BLaER1 (cell line): ENCODE results near the gene MRPS10.

ENCODE experiments used
- H3K27ac ChIP-seq: shearing (Covaris generic); formaldehyde crosslinking; 2 replicates; pipeline ENCODE4 v1.8.1; 2022
- H3K27me3 ChIP-seq: shearing (Covaris generic); formaldehyde crosslinking; 2 replicates; pipeline ENCODE4 v1.8.1; 2022
- H3K36me3 ChIP-seq: shearing (Covaris generic); formaldehyde crosslinking; 2 replicates; pipeline ENCODE4 v1.8.1; 2022
- H3K4me1 ChIP-seq: shearing (Covaris generic); formaldehyde crosslinking; 2 replicates; pipeline ENCODE4 v1.8.1; 2022
- H3K4me2 ChIP-seq: shearing (Covaris generic); formaldehyde crosslinking; 2 replicates; pipeline ENCODE4 v1.8.1; 2022
- H3K4me3 ChIP-seq: shearing (Covaris generic); formaldehyde crosslinking; 2 replicates; pipeline ENCODE4 v1.8.1; 2022
- H3K9ac ChIP-seq: shearing (Covaris generic); formaldehyde crosslinking; 2 replicates; pipeline ENCODE4 v1.8.1; 2022
- H3K9me3 ChIP-seq: shearing (Covaris generic); formaldehyde crosslinking; 2 replicates; pipeline ENCODE4 v1.8.1; 2022
- H4K20me1 ChIP-seq: shearing (Covaris generic); formaldehyde crosslinking; 2 replicates; pipeline ENCODE4 v1.8.1; 2022
- Cebpa-rat ChIP-seq: shearing (Covaris generic); IDR thresholded peaks from 2 replicates; pipeline ENCODE4 v1.8.1; 2022

Gene MRPS10

GRCh38 chr6:42166444-42167141 lies 51.1 kb downstream of the MRPS10 start:
- H3K27me3 ChIP-seq: no peaks in the 10 kb centered on the region
- H3K4me3 ChIP-seq: no peak overlapping the region
- H3K9ac ChIP-seq: 0 out of 2 replicates have a peak overlapping the region, but pooled peaks have one; percentile 41
- TF ChIP-seq Cebpa-rat: no peak
- no peaks in the 10 kb centered on the region for H4K20me1 ChIP-seq
- H3K27ac ChIP-seq: peak overlapping the region; percentile 60
- H3K36me3 ChIP-seq: no peaks in the 10 kb centered on the region
- H3K9me3 ChIP-seq: no peaks in the 10 kb centered on the region
- H3K4me1 ChIP-seq: peaks cover 55% of the 10 kb centered on the region
- H3K4me2 ChIP-seq: peak overlapping the region; percentile 40

GRCh38 chr6:42165016-42165415 lies 52.6 kb downstream of the MRPS10 start:
- H3K36me3 ChIP-seq: no peaks in the 10 kb centered on the region
- TF ChIP-seq Cebpa-rat: no peak
- H3K9me3 ChIP-seq: no peaks in the 10 kb centered on the region
- H3K9ac ChIP-seq: no peak overlapping the region
- H3K4me1 ChIP-seq: peaks cover 60% of the 10 kb centered on the region
- no peak overlapping the region for H3K4me3 ChIP-seq
- H3K27me3 ChIP-seq: no peaks in the 10 kb centered on the region
- H3K4me2 ChIP-seq: peak overlapping the region; percentile 89
- no peaks in the 10 kb centered on the region for H4K20me1 ChIP-seq
- H3K27ac ChIP-seq: no peak overlapping the region; the same call in 1 of the 2 replicates

- Histone ChIP-seq H3K9ac (no peak overlapping the region), H3K9me3 (no peaks in the 10 kb centered on the region), H3K4me1 (peaks cover 60% of the 10 kb centered on the region), H3K27ac (no peak overlapping the region), H4K20me1 (no peaks in the 10 kb centered on the region), H3K36me3 (no peaks in the 10 kb centered on the region), H3K27me3 (no peaks in the 10 kb centered on the region), H3K4me3 (no peak overlapping the region), H3K4me2 (peak overlapping the region; percentile 89)
- no peak for TF ChIP-seq Cebpa-rat
Observed at GRCh38 chr6:42163981-42164380, 53.7 kb downstream of the MRPS10 start.

- Histone ChIP-seq H3K4me1 (peaks cover 60% of the 10 kb centered on the region), H3K9ac (peak overlapping the region; percentile 54; the same call in 1 of the 2 replicates), H3K4me2 (peak overlapping the region; percentile 89), H3K36me3 (no peaks in the 10 kb centered on the region), H3K27ac (peak overlapping the region; percentile 79), H3K4me3 (peak overlapping the region; percentile 31; the same call in 1 of the 2 replicates), H3K27me3 (no peaks in the 10 kb centered on the region), H3K9me3 (no peaks in the 10 kb centered on the region), H4K20me1 (no peaks in the 10 kb centered on the region)
- TF ChIP-seq Cebpa-rat: no peak
Observed at GRCh38 chr6:42162812-42163211, 54.8 kb downstream of the MRPS10 start.

GRCh38 chr6:42162384-42162783 lies 55.3 kb downstream of the MRPS10 start:
- peak overlapping the region; percentile 89 for H3K4me2 ChIP-seq
- TF ChIP-seq Cebpa-rat: no peak
- peak overlapping the region; percentile 31; the same call in 1 of the 2 replicates for H3K4me3 ChIP-seq
- H3K4me1 ChIP-seq: peaks cover 59% of the 10 kb centered on the region
- H3K9ac ChIP-seq: peak overlapping the region; percentile 54; the same call in 1 of the 2 replicates
- H3K9me3 ChIP-seq: no peaks in the 10 kb centered on the region
- no peaks in the 10 kb centered on the region for H4K20me1 ChIP-seq
- H3K27ac ChIP-seq: peak overlapping the region; percentile 79
- no peaks in the 10 kb centered on the region for H3K27me3 ChIP-seq
- no peaks in the 10 kb centered on the region for H3K36me3 ChIP-seq

- no peaks in the 10 kb centered on the region for H4K20me1 ChIP-seq
- H3K27ac ChIP-seq: no peak overlapping the region
- no peak overlapping the region for H3K4me2 ChIP-seq
- peaks cover 35% of the 10 kb centered on the region for H3K4me1 ChIP-seq
- TF ChIP-seq Cebpa-rat: no peak
- no peaks in the 10 kb centered on the region for H3K9me3 ChIP-seq
- no peaks in the 10 kb centered on the region for H3K27me3 ChIP-seq
- H3K9ac ChIP-seq: no peak overlapping the region
- no peaks in the 10 kb centered on the region for H3K36me3 ChIP-seq
- H3K4me3 ChIP-seq: no peak overlapping the region
Observed at GRCh38 chr6:42159431-42160024, 58.1 kb downstream of the MRPS10 start.

DNA sequence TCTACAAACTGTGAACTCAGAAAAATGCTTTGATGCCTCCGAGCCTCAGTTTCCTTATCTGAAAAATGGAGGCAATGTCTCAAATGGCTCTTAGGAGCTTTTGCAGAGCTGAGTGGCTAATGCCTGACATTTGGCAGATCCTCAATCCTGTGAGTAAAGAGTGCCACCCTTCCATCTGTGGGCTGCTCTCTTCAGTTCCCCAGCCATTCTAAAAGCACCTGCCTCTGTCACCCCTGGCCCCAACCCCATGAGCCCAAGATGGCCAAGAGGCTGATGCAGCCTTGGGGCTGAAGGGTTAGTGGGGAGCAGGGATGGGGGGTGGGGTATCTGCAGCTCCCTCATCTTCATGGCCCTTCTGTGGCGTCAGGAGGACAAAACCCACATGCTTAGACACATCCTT lies 59.0 kb downstream of the MRPS10 start:
- no peak for TF ChIP-seq Cebpa-rat
- Histone ChIP-seq H4K20me1 (no peaks in the 10 kb centered on the region), H3K9me3 (no peaks in the 10 kb centered on the region), H3K36me3 (no peaks in the 10 kb centered on the region), H3K4me1 (peaks cover 26% of the 10 kb centered on the region), H3K9ac (no peak overlapping the region), H3K4me3 (no peak overlapping the region), H3K4me2 (no peak overlapping the region), H3K27ac (no peak overlapping the region), H3K27me3 (no peaks in the 10 kb centered on the region)

DNA sequence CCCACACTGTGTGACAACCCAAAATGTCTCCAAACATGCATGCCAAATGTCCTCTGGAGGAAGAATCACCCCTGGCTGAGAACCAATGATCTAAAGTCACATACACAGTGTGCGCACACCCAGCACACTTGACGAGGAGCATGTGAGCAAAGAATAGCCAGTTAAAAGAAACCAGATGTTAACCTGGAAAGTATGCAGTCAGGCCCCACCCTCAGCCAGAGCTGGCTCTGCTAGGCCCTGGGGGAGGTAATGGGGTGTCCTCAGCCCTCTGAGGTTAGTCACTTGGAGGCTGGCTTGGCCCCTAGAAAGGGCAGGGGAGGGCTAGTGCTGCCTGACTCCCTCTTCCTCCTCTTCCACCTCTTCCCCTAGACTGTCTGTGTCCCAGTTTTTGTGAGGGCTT lies 59.6 kb downstream of the MRPS10 start:
- no peak overlapping the region for H3K4me2 ChIP-seq
- H3K27ac ChIP-seq: no peak overlapping the region
- H3K27me3 ChIP-seq: no peaks in the 10 kb centered on the region
- H3K4me3 ChIP-seq: no peak overlapping the region
- H3K9ac ChIP-seq: no peak overlapping the region
- H3K36me3 ChIP-seq: no peaks in the 10 kb centered on the region
- TF ChIP-seq Cebpa-rat: no peak
- no peaks in the 10 kb centered on the region for H3K9me3 ChIP-seq
- peaks cover 20% of the 10 kb centered on the region for H3K4me1 ChIP-seq
- H4K20me1 ChIP-seq: no peaks in the 10 kb centered on the region
